IPS-18a (cell line): Measurements from ENCODE around the gene CADM4.
"Not testable (repeated sequence)": the region's sequence is repeated elsewhere in the genome, so short reads cannot be mapped to it uniquely, and the experiment has no call there.

Source experiments
- H3K27ac ChIP-seq: one replicate; pipeline ENCODE4 v1.5.1; 2013; ENCODE audit warnings: low read length
- H3K27me3 ChIP-seq: one replicate; pipeline ENCODE4 v1.6.1; 2013; ENCODE audit warnings: mild to moderate bottlenecking, low read length; ENCODE audit not compliant: control insufficient read depth, insufficient read depth
- H3K36me3 ChIP-seq: one replicate; pipeline ENCODE4 v1.6.1; 2013; ENCODE audit warnings: low read depth, low read length; ENCODE audit not compliant: control insufficient read depth
- H3K4me1 ChIP-seq: one replicate; pipeline ENCODE4 v1.6.1; 2013; ENCODE audit warnings: low read depth, low read length; ENCODE audit not compliant: control insufficient read depth
- H3K4me3 ChIP-seq: one replicate; pipeline ENCODE4 v1.5.1; 2013; ENCODE audit warnings: low read length
- H3K9ac ChIP-seq: one replicate; pipeline ENCODE4 v1.6.1; 2013; ENCODE audit warnings: mild to moderate bottlenecking, low read length, moderate library complexity
- H3K9me3 ChIP-seq: one replicate; pipeline ENCODE4 v1.6.1; 2013; ENCODE audit warnings: low read depth, low read length; ENCODE audit not compliant: control insufficient read depth

CADM4 gene

GRCh38 chr19:43658494-43658893, 18.8 kb upstream of the CADM4 start:
- no peak overlapping the region for H3K9ac ChIP-seq
- H3K27ac ChIP-seq: no peak overlapping the region
- H3K36me3 ChIP-seq: peaks cover 20% of the 10 kb centered on the region
- no peaks in the 10 kb centered on the region for H3K9me3 ChIP-seq
- no peaks in the 10 kb centered on the region for H3K4me1 ChIP-seq
- H3K27me3 ChIP-seq: no peaks in the 10 kb centered on the region
- no peak overlapping the region for H3K4me3 ChIP-seq

- no peaks in the 10 kb centered on the region for H3K9me3 ChIP-seq
- H3K4me3 ChIP-seq: no peak overlapping the region
- no peaks in the 10 kb centered on the region for H3K4me1 ChIP-seq
- H3K9ac ChIP-seq: no peak overlapping the region
- no peaks in the 10 kb centered on the region for H3K27me3 ChIP-seq
- H3K27ac ChIP-seq: no peak overlapping the region
- H3K36me3 ChIP-seq: peaks cover 20% of the 10 kb centered on the region
Measured at GRCh38 chr19:43658001-43658400, 18.4 kb upstream of the CADM4 start.

GRCh38 chr19:43656436-43656835, 16.8 kb upstream of the CADM4 start:
- H3K9ac ChIP-seq: no peak overlapping the region
- peaks cover 20% of the 10 kb centered on the region for H3K36me3 ChIP-seq
- no peaks in the 10 kb centered on the region for H3K27me3 ChIP-seq
- H3K4me1 ChIP-seq: no peaks in the 10 kb centered on the region
- no peak overlapping the region for H3K4me3 ChIP-seq
- H3K27ac ChIP-seq: no peak overlapping the region
- no peaks in the 10 kb centered on the region for H3K9me3 ChIP-seq

- Histone ChIP-seq H3K9ac (no peak overlapping the region), H3K36me3 (peaks cover 19% of the 10 kb centered on the region), H3K4me1 (no peaks in the 10 kb centered on the region), H3K4me3 (no peak overlapping the region), H3K9me3 (no peaks in the 10 kb centered on the region), H3K27ac (no peak overlapping the region), H3K27me3 (no peaks in the 10 kb centered on the region)
Measured at GRCh38 chr19:43652546-43652874, 12.9 kb upstream of the CADM4 start.

GRCh38 chr19:43651758-43652545, 12.3 kb upstream of the CADM4 start:
- H3K36me3 ChIP-seq: peaks cover 19% of the 10 kb centered on the region
- H3K4me3 ChIP-seq: no peak overlapping the region
- H3K27ac ChIP-seq: no peak overlapping the region
- no peaks in the 10 kb centered on the region for H3K27me3 ChIP-seq
- H3K4me1 ChIP-seq: no peaks in the 10 kb centered on the region
- no peak overlapping the region for H3K9ac ChIP-seq
- H3K9me3 ChIP-seq: no peaks in the 10 kb centered on the region

GRCh38 chr19:43650276-43650675, 10.6 kb upstream of the CADM4 start:
- not testable (repeated sequence) for H3K9ac ChIP-seq, H3K27ac ChIP-seq, H3K4me3 ChIP-seq, H3K27me3 ChIP-seq, H3K4me1 ChIP-seq, H3K9me3 ChIP-seq
- peaks cover 14% of the 10 kb centered on the region for H3K36me3 ChIP-seq

- H3K27me3 ChIP-seq: no peaks in the 10 kb centered on the region
- H3K4me1 ChIP-seq: no peaks in the 10 kb centered on the region
- peaks cover 10% of the 10 kb centered on the region for H3K36me3 ChIP-seq
- no peak overlapping the region for H3K27ac ChIP-seq
- H3K9ac ChIP-seq: no peak overlapping the region
- H3K9me3 ChIP-seq: no peaks in the 10 kb centered on the region
- H3K4me3 ChIP-seq: no peak overlapping the region
Measured at GRCh38 chr19:43649514-43649913, 9.9 kb upstream of the CADM4 start.

GRCh38 chr19:43648633-43649032, 9.0 kb upstream of the CADM4 start:
- Histone ChIP-seq H3K4me1 (no peaks in the 10 kb centered on the region), H3K27ac (no peak overlapping the region), H3K36me3 (peaks cover 10% of the 10 kb centered on the region), H3K9ac (no peak overlapping the region), H3K4me3 (no peak overlapping the region), H3K9me3 (no peaks in the 10 kb centered on the region), H3K27me3 (no peaks in the 10 kb centered on the region)

GRCh38 chr19:43644181-43644580, 4.5 kb upstream of the CADM4 start:
- Histone ChIP-seq H3K4me1 (no peaks in the 10 kb centered on the region), H3K9ac (no peak overlapping the region), H3K9me3 (no peaks in the 10 kb centered on the region), H3K4me3 (no peak overlapping the region), H3K27ac (no peak overlapping the region), H3K27me3 (peaks cover 22% of the 10 kb centered on the region), H3K36me3 (peaks cover 7% of the 10 kb centered on the region)

GRCh38 chr19:43643326-43643725, 3.7 kb upstream of the CADM4 start:
- no peaks in the 10 kb centered on the region for H3K9me3 ChIP-seq
- no peak overlapping the region for H3K4me3 ChIP-seq
- H3K4me1 ChIP-seq: peaks cover 4% of the 10 kb centered on the region
- H3K27me3 ChIP-seq: peaks cover 31% of the 10 kb centered on the region
- H3K9ac ChIP-seq: no peak overlapping the region
- H3K27ac ChIP-seq: no peak overlapping the region
- no peaks in the 10 kb centered on the region for H3K36me3 ChIP-seq

GRCh38 chr19:43642531-43642930, 2.9 kb upstream of the CADM4 start:
- H3K9ac ChIP-seq: no peak overlapping the region
- H3K27ac ChIP-seq: no peak overlapping the region
- peaks cover 4% of the 10 kb centered on the region for H3K4me1 ChIP-seq
- peaks cover 39% of the 10 kb centered on the region for H3K27me3 ChIP-seq
- H3K4me3 ChIP-seq: no peak overlapping the region
- no peaks in the 10 kb centered on the region for H3K36me3 ChIP-seq
- H3K9me3 ChIP-seq: no peaks in the 10 kb centered on the region

- peaks cover 5% of the 10 kb centered on the region for H3K4me1 ChIP-seq
- no peaks in the 10 kb centered on the region for H3K9me3 ChIP-seq
- H3K36me3 ChIP-seq: no peaks in the 10 kb centered on the region
- H3K9ac ChIP-seq: no peak overlapping the region
- H3K27me3 ChIP-seq: peaks cover 46% of the 10 kb centered on the region
- H3K4me3 ChIP-seq: no peak overlapping the region
- H3K27ac ChIP-seq: no peak overlapping the region
Measured at GRCh38 chr19:43641333-43641732, 1.7 kb upstream of the CADM4 start.
